ENCODE measurements around the gene LCMT2. TPM values are rescaled to one million over a fixed set of nuclear protein-coding genes. Genes with fewer than 3 reads are reported as not detected.
A peak's percentile ranks its signal among the peaks of the same experiment; 100 is the strongest.

Gene LCMT2
- 4.8 TPM for total RNA-seq
- long read RNA-seq, full-length matches to known transcripts, result 13 of 13 reads
- long read RNA-seq, partial matches to known transcripts, result 0 of 13 reads
- long read RNA-seq, other reads (novel, unspliced or antisense), result 0 of 13 reads

GRCh38 chr15:43329960-43330779 is at the start of gene LCMT2:
TSS of gene LCMT2 (minus strand) at chr15:43330573. CDS start at chr15:43330489, 84 bp downstream.
- DNase-seq (peak; percentile 95), ATAC-seq (ENCODE audit: poor library complexity) (peak; percentile 97)
- intact Hi-C loops (cut with DNase I), result no loop called here

GRCh38 chr15:43378601-43379000 is 48.2 kb upstream of the LCMT2 start:
- intact Hi-C loops (cut with DNase I), result no loop called here
- DNase-seq (no peak), ATAC-seq (ENCODE audit: poor library complexity) (no peak)

GRCh38 chr15:43376017-43376705 is 45.8 kb upstream of the LCMT2 start:
- intact Hi-C loops (cut with DNase I), result no loop called here
- ATAC-seq (ENCODE audit: poor library complexity) (no peak), DNase-seq (no peak)

- intact Hi-C loops (cut with DNase I), result no loop called here
- peak; percentile 99 for ATAC-seq (ENCODE audit: poor library complexity)
- DNase-seq, result peak; percentile 90
Observed at GRCh38 chr15:43370975-43371974, 40.9 kb upstream of the LCMT2 start, which contains the start of the genes TUBGCP4 and ZSCAN29. TSS of gene TUBGCP4 (plus strand) at chr15:43371101. CDS start at chr15:43371355, 254 bp downstream. TSS of gene ZSCAN29 (minus strand) at chr15:43371043. CDS start at chr15:43369913, 1,130 bp downstream.

- DNase-seq, result peak; percentile 56
- ATAC-seq (ENCODE audit: poor library complexity), result peak; percentile 74
- intact Hi-C loops (cut with DNase I), result no loop called here
Observed at GRCh38 chr15:43370310-43370974, 40.1 kb upstream of the LCMT2 start.

GRCh38 chr15:43361313-43361903 is 31.0 kb upstream of the LCMT2 start:
- intact Hi-C loops (cut with DNase I), result no loop called here
- ATAC-seq (ENCODE audit: poor library complexity) (no peak), DNase-seq (no peak)

- ATAC-seq (ENCODE audit: poor library complexity) (no peak), DNase-seq (no peak)
- intact Hi-C loops (cut with DNase I), result no loop called here
Observed at GRCh38 chr15:43360821-43361220, 30.4 kb upstream of the LCMT2 start.

- DNase-seq, result no peak
- intact Hi-C loops (cut with DNase I), result no loop called here
- peak; percentile 84 for ATAC-seq (ENCODE audit: poor library complexity)
Observed at GRCh38 chr15:43352693-43353382, 22.5 kb upstream of the LCMT2 start.

- ATAC-seq (ENCODE audit: poor library complexity) (no peak), DNase-seq (no peak)
- intact Hi-C loops (cut with DNase I), result no loop called here
Observed at GRCh38 chr15:43347114-43347513, 16.7 kb upstream of the LCMT2 start.

- DNase-seq (no peak), ATAC-seq (ENCODE audit: poor library complexity) (no peak)
- intact Hi-C loops (cut with DNase I), result no loop called here
Observed at GRCh38 chr15:43346305-43346704, 15.9 kb upstream of the LCMT2 start.

GRCh38 chr15:43330780-43331087 is 361 bp upstream of the LCMT2 start:
- intact Hi-C loops (cut with DNase I), result no loop called here
- DNase-seq (no peak), ATAC-seq (ENCODE audit: poor library complexity) (no peak)

GRCh38 chr15:43329217-43329959 is 985 bp downstream of the LCMT2 start:
- peak; percentile 23 for ATAC-seq (ENCODE audit: poor library complexity)
- intact Hi-C loops (cut with DNase I), result no loop called here
- no peak for DNase-seq

GRCh38 chr15:43325039-43325684 is 5.2 kb downstream of the LCMT2 start:
- ATAC-seq (ENCODE audit: poor library complexity), result no peak
- intact Hi-C loops (cut with DNase I), result no loop called here
- no peak for DNase-seq

GRCh38 chr15:43318990-43319771 is 11.2 kb downstream of the LCMT2 start:
- ATAC-seq (ENCODE audit: poor library complexity) (no peak), DNase-seq (no peak)
- intact Hi-C loops (cut with DNase I), result no loop called here

- intact Hi-C loops (cut with DNase I), result no loop called here
- DNase-seq (no peak), ATAC-seq (ENCODE audit: poor library complexity) (no peak)
Observed at GRCh38 chr15:43317566-43318184, 12.7 kb downstream of the LCMT2 start.
